DOHH2 (cell line): ENCODE data around the gene SCAPER.

Experiments
- H3F3A ChIP-seq: fragments of 200-600 bp; sonication (generic), shearing (Covaris generic); 2 replicates; pipeline ENCODE4 v1.6.0; 2016; ENCODE audit warnings: antibody characterized with exemption, mild to moderate bottlenecking; ENCODE audit not compliant: control insufficient read depth, insufficient read depth
- H3K27ac ChIP-seq: fragments of 200-600 bp; sonication (generic); 2 replicates; pipeline ENCODE4 v1.5.1; 2014; ENCODE audit warnings: low read depth, mild to moderate bottlenecking, low read length, moderate library complexity
- H3K27me3 ChIP-seq: fragments of 200-600 bp; sonication (generic); 2 replicates; pipeline ENCODE4 v1.6.1; 2014; ENCODE audit warnings: mild to moderate bottlenecking, low read length, mixed read lengths; ENCODE audit not compliant: control insufficient read depth
- H3K36me3 ChIP-seq: fragments of 200-600 bp; sonication (generic); 2 replicates; pipeline ENCODE4 v1.6.1; 2014; ENCODE audit warnings: mild to moderate bottlenecking, low read length, moderate library complexity, mixed read lengths; ENCODE audit not compliant: control insufficient read depth
- H3K4me1 ChIP-seq: fragments of 200-600 bp; sonication (generic); 2 replicates; pipeline ENCODE4 v1.6.1; 2014; ENCODE audit warnings: mild to moderate bottlenecking, low read length, mixed read lengths; ENCODE audit not compliant: control insufficient read depth
- H3K4me2 ChIP-seq: fragments of 200-600 bp; sonication (generic); 2 replicates; pipeline ENCODE4 v1.6.0; 2014; ENCODE audit warnings: mild to moderate bottlenecking, low read length, moderate library complexity
- H3K4me3 ChIP-seq: fragments of 200-600 bp; sonication (generic); 2 replicates; pipeline ENCODE4 v1.5.1; 2014; ENCODE audit warnings: mild to moderate bottlenecking, low read length, mixed read lengths
- H3K79me2 ChIP-seq: fragments of 200-600 bp; sonication (generic); 2 replicates; pipeline ENCODE4 v1.6.1; 2014; ENCODE audit warnings: mild to moderate bottlenecking, low read length, mixed read lengths; ENCODE audit not compliant: control insufficient read depth
- H3K9me2 ChIP-seq: fragments of 200-600 bp; sonication (generic); replicated peaks from 2 replicates; pipeline ENCODE4 v1.6.1; 2014; ENCODE audit warnings: mild to moderate bottlenecking, low read length, mixed read lengths; ENCODE audit not compliant: control insufficient read depth
- H3K9me3 ChIP-seq: fragments of 200-600 bp; sonication (generic); 2 replicates; pipeline ENCODE4 v1.6.1; 2014; ENCODE audit warnings: antibody characterized with exemption, low read length, mixed read lengths; ENCODE audit not compliant: control insufficient read depth, insufficient read depth
- H4K20me1 ChIP-seq: fragments of 200-600 bp; sonication (generic); 2 replicates; pipeline ENCODE4 v1.6.0; 2014; ENCODE audit warnings: low read depth, mild to moderate bottlenecking, antibody characterized with exemption, low read length, moderate library complexity; ENCODE audit not compliant: control insufficient read depth, insufficient read depth
- CTCF ChIP-seq: fragments of 200-600 bp; sonication (generic); IDR thresholded peaks from one replicate; pipeline ENCODE4 v1.5.1; 2014; ENCODE audit warnings: antibody characterized with exemption, mild to moderate bottlenecking, low read depth, low read length; ENCODE audit not compliant: poor library complexity, severe bottlenecking
- EZH2phosphoT487 ChIP-seq: fragments of 200-600 bp; sonication (generic); IDR thresholded peaks from 2 replicates; pipeline ENCODE4 v1.6.1; 2017; ENCODE audit warnings: borderline replicate concordance, mild to moderate bottlenecking, antibody characterized with exemption, low read length, moderate library complexity, mixed read lengths

The SCAPER gene

GRCh38 chr15:76577879-76578512, 327.1 kb downstream of the SCAPER start:
- Histone ChIP-seq H4K20me1 (no peaks in the 10 kb centered on the region), H3F3A (peaks cover 20% of the 10 kb centered on the region), H3K4me1 (peaks cover 36% of the 10 kb centered on the region), H3K79me2 (no peaks in the 10 kb centered on the region), H3K4me2 (no peak overlapping the region), H3K9me2 (no peaks in the 10 kb centered on the region), H3K27me3 (no peaks in the 10 kb centered on the region), H3K9me3 (peaks cover 10% of the 10 kb centered on the region; the same call in 1 of the 2 replicates), H3K27ac (no peak overlapping the region), H3K4me3 (no peak overlapping the region), H3K36me3 (no peaks in the 10 kb centered on the region)
- TF ChIP-seq CTCF: no peak

GRCh38 chr15:76576523-76577279, 328.4 kb downstream of the SCAPER start:
- H3K27ac ChIP-seq: peak overlapping the region; percentile 82
- peaks cover 20% of the 10 kb centered on the region for H3F3A ChIP-seq
- H3K4me3 ChIP-seq: no peak overlapping the region
- no peaks in the 10 kb centered on the region for H3K9me2 ChIP-seq
- H3K9me3 ChIP-seq: 0 out of 2 replicates have a peak, but pooled peaks cover under 1% of the 10 kb centered on the region
- peak overlapping the region; percentile 87 for H3K4me2 ChIP-seq
- no peaks in the 10 kb centered on the region for H4K20me1 ChIP-seq
- no peaks in the 10 kb centered on the region for H3K27me3 ChIP-seq
- no peaks in the 10 kb centered on the region for H3K36me3 ChIP-seq
- H3K4me1 ChIP-seq: peaks cover 44% of the 10 kb centered on the region
- no peak for TF ChIP-seq EZH2phosphoT487
- no peak for TF ChIP-seq CTCF
- no peaks in the 10 kb centered on the region for H3K79me2 ChIP-seq

GRCh38 chr15:76575679-76576078, 329.5 kb downstream of the SCAPER start:
- H3K4me2 ChIP-seq: peak overlapping the region; percentile 87
- peak overlapping the region; percentile 82 for H3K27ac ChIP-seq
- TF ChIP-seq CTCF: no peak
- no peak for TF ChIP-seq EZH2phosphoT487
- no peaks in the 10 kb centered on the region for H3K9me3 ChIP-seq
- H4K20me1 ChIP-seq: no peaks in the 10 kb centered on the region
- H3K79me2 ChIP-seq: no peaks in the 10 kb centered on the region
- peak overlapping the region; percentile 63 for H3K4me3 ChIP-seq
- no peaks in the 10 kb centered on the region for H3K27me3 ChIP-seq
- no peaks in the 10 kb centered on the region for H3K9me2 ChIP-seq
- peaks cover 20% of the 10 kb centered on the region for H3F3A ChIP-seq
- no peaks in the 10 kb centered on the region for H3K36me3 ChIP-seq
- H3K4me1 ChIP-seq: peaks cover 44% of the 10 kb centered on the region
